DOHH2 (cell line): ENCODE results near the gene ANKS1B.
A peak's percentile ranks its signal among the peaks of the same experiment; 100 is the strongest.

Source experiments
- H3F3A ChIP-seq: fragments of 200-600 bp; sonication (generic), shearing (Covaris generic); 2 replicates; pipeline ENCODE4 v1.6.0; 2016; ENCODE audit warnings: antibody characterized with exemption, mild to moderate bottlenecking; ENCODE audit not compliant: control insufficient read depth, insufficient read depth
- H3K27ac ChIP-seq: fragments of 200-600 bp; sonication (generic); 2 replicates; pipeline ENCODE4 v1.5.1; 2014; ENCODE audit warnings: low read depth, mild to moderate bottlenecking, low read length, moderate library complexity
- H3K27me3 ChIP-seq: fragments of 200-600 bp; sonication (generic); 2 replicates; pipeline ENCODE4 v1.6.1; 2014; ENCODE audit warnings: mild to moderate bottlenecking, low read length, mixed read lengths; ENCODE audit not compliant: control insufficient read depth
- H3K36me3 ChIP-seq: fragments of 200-600 bp; sonication (generic); 2 replicates; pipeline ENCODE4 v1.6.1; 2014; ENCODE audit warnings: mild to moderate bottlenecking, low read length, moderate library complexity, mixed read lengths; ENCODE audit not compliant: control insufficient read depth
- H3K4me1 ChIP-seq: fragments of 200-600 bp; sonication (generic); 2 replicates; pipeline ENCODE4 v1.6.1; 2014; ENCODE audit warnings: mild to moderate bottlenecking, low read length, mixed read lengths; ENCODE audit not compliant: control insufficient read depth
- H3K4me2 ChIP-seq: fragments of 200-600 bp; sonication (generic); 2 replicates; pipeline ENCODE4 v1.6.0; 2014; ENCODE audit warnings: mild to moderate bottlenecking, low read length, moderate library complexity
- H3K4me3 ChIP-seq: fragments of 200-600 bp; sonication (generic); 2 replicates; pipeline ENCODE4 v1.5.1; 2014; ENCODE audit warnings: mild to moderate bottlenecking, low read length, mixed read lengths
- H3K79me2 ChIP-seq: fragments of 200-600 bp; sonication (generic); 2 replicates; pipeline ENCODE4 v1.6.1; 2014; ENCODE audit warnings: mild to moderate bottlenecking, low read length, mixed read lengths; ENCODE audit not compliant: control insufficient read depth
- H3K9me2 ChIP-seq: fragments of 200-600 bp; sonication (generic); replicated peaks from 2 replicates; pipeline ENCODE4 v1.6.1; 2014; ENCODE audit warnings: mild to moderate bottlenecking, low read length, mixed read lengths; ENCODE audit not compliant: control insufficient read depth
- H3K9me3 ChIP-seq: fragments of 200-600 bp; sonication (generic); 2 replicates; pipeline ENCODE4 v1.6.1; 2014; ENCODE audit warnings: antibody characterized with exemption, low read length, mixed read lengths; ENCODE audit not compliant: control insufficient read depth, insufficient read depth
- H4K20me1 ChIP-seq: fragments of 200-600 bp; sonication (generic); 2 replicates; pipeline ENCODE4 v1.6.0; 2014; ENCODE audit warnings: low read depth, mild to moderate bottlenecking, antibody characterized with exemption, low read length, moderate library complexity; ENCODE audit not compliant: control insufficient read depth, insufficient read depth
- EZH2phosphoT487 ChIP-seq: fragments of 200-600 bp; sonication (generic); IDR thresholded peaks from 2 replicates; pipeline ENCODE4 v1.6.1; 2017; ENCODE audit warnings: borderline replicate concordance, mild to moderate bottlenecking, antibody characterized with exemption, low read length, moderate library complexity, mixed read lengths
- TF ChIP-seq, protein P1 (sequence below): fragments of 200-600 bp; sonication (generic); IDR thresholded peaks from one replicate; pipeline ENCODE4 v1.5.1; 2014; ENCODE audit warnings: antibody characterized with exemption, mild to moderate bottlenecking, low read depth, low read length; ENCODE audit not compliant: poor library complexity, severe bottlenecking

The ANKS1B gene

DNA sequence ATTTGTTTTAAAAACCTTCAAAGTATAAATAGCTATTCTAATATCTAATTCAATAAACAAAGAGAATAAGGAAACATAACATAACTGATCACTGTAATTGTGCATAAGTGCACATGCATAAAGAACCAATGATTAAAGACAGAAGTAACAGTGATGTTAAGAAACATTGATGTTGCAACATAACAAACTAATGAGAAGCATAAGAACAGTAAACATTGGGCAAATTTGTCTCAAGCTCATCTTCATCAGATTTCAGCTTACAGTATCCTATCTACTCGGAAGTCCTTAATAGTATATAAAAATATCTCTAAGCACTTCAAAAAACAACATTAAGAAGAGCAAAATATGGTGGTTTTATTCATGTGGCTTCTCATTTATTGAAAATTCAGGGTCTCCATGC is 239.6 kb downstream of the ANKS1B start:
- H3K4me3 ChIP-seq = no peak overlapping the region
- H4K20me1 ChIP-seq = no peaks in the 10 kb centered on the region
- H3K4me2 ChIP-seq = no peak overlapping the region
- TF ChIP-seq, protein P1, sequence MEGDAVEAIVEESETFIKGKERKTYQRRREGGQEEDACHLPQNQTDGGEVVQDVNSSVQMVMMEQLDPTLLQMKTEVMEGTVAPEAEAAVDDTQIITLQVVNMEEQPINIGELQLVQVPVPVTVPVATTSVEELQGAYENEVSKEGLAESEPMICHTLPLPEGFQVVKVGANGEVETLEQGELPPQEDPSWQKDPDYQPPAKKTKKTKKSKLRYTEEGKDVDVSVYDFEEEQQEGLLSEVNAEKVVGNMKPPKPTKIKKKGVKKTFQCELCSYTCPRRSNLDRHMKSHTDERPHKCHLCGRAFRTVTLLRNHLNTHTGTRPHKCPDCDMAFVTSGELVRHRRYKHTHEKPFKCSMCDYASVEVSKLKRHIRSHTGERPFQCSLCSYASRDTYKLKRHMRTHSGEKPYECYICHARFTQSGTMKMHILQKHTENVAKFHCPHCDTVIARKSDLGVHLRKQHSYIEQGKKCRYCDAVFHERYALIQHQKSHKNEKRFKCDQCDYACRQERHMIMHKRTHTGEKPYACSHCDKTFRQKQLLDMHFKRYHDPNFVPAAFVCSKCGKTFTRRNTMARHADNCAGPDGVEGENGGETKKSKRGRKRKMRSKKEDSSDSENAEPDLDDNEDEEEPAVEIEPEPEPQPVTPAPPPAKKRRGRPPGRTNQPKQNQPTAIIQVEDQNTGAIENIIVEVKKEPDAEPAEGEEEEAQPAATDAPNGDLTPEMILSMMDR = no peak
- no peak for TF ChIP-seq EZH2phosphoT487
- H3K9me3 ChIP-seq = no peaks in the 10 kb centered on the region
- H3K4me1 ChIP-seq = peaks cover 43% of the 10 kb centered on the region
- peak overlapping the region; percentile 41; the same call in 1 of the 2 replicates for H3K27ac ChIP-seq
- peaks cover 6% of the 10 kb centered on the region; the same call in 1 of the 2 replicates for H3F3A ChIP-seq
- H3K27me3 ChIP-seq = no peaks in the 10 kb centered on the region
- peaks cover 6% of the 10 kb centered on the region; the same call in 1 of the 2 replicates for H3K36me3 ChIP-seq
- H3K79me2 ChIP-seq = no peaks in the 10 kb centered on the region
- no peaks in the 10 kb centered on the region for H3K9me2 ChIP-seq

DNA sequence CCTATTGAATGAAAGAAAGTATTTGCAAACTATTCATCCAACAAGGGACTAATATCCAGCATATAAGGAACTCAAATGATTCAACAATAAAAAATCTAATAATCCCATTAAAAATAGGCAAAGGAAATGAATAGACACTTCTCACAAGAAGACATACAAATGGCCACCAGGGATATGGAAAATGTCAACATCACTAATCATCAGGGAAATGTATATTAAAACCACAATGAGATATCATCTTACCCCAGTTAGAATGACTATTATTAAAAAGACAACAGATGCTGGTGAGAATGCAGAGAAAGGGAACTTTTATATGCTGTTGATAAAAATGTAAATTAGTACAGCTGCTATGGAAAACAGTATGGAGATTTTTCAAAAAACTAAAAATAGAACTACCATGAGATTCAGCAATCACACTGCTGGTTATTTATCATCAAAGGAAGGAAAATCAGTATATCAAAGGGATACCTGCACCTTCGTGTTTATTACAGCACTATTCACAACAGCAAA is 247.9 kb downstream of the ANKS1B start:
- no peak for TF ChIP-seq EZH2phosphoT487
- TF ChIP-seq, protein P1 = no peak
- Histone ChIP-seq H3K4me2 (no peak overlapping the region), H3K27ac (no peak overlapping the region)

DNA sequence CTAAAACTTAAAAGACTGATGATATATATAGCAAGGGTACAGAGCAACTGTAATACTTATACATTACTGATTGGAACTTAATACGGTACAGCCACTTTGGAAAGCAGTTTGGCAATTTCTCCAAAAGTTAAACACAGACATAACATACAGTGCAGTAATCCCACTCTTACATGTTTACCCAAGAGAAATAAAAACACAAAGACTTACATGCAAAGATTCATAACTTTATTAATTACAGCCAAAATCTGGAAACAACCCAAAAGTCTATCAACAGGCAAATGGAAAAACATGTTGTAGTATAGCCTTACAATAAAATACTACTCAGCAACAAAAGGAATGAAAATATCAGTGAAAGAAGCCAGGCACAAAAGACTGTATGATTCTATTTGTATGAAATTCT is 252.6 kb downstream of the ANKS1B start:
- no peak overlapping the region for H3K4me2 ChIP-seq
- no peaks in the 10 kb centered on the region for H3K36me3 ChIP-seq
- H3K4me1 ChIP-seq = no peaks in the 10 kb centered on the region
- no peaks in the 10 kb centered on the region for H3K9me3 ChIP-seq
- H3K79me2 ChIP-seq = no peaks in the 10 kb centered on the region
- no peak overlapping the region for H3K27ac ChIP-seq
- no peaks in the 10 kb centered on the region for H3K9me2 ChIP-seq
- H4K20me1 ChIP-seq = no peaks in the 10 kb centered on the region
- no peak for TF ChIP-seq EZH2phosphoT487
- TF ChIP-seq, protein P1 = no peak
- H3F3A ChIP-seq = no peaks in the 10 kb centered on the region
- H3K4me3 ChIP-seq = no peak overlapping the region
- no peaks in the 10 kb centered on the region for H3K27me3 ChIP-seq

More for the DNA sequence above, 247.9 kb downstream of the ANKS1B start:
- no peaks in the 10 kb centered on the region for H4K20me1 ChIP-seq
- H3K9me3 ChIP-seq = no peaks in the 10 kb centered on the region
- H3K4me3 ChIP-seq = no peak overlapping the region
- no peaks in the 10 kb centered on the region for H3K79me2 ChIP-seq
- H3K9me2 ChIP-seq = no peaks in the 10 kb centered on the region
- H3K36me3 ChIP-seq = no peaks in the 10 kb centered on the region
- H3K27me3 ChIP-seq = no peaks in the 10 kb centered on the region
- H3F3A ChIP-seq = no peaks in the 10 kb centered on the region
- no peaks in the 10 kb centered on the region for H3K4me1 ChIP-seq
